GM10248 (cell line): ENCODE results near the gene POU6F2.

Experiments
- CTCF ChIA-PET: fragments of 300-600 bp; sonication (Branson Sonifier 250); formaldehyde crosslinking; extraction: SDS; loops from one replicate; lab custom pipeline; 2021; ENCODE audit warnings: antibody characterized with exemption; lab: Yijun Ruan, JAX
- POLR2A ChIA-PET: fragments of 350-650 bp; sonication (Branson Sonifier 250); formaldehyde crosslinking; extraction: SDS; loops from one replicate; lab custom pipeline; 2020; ENCODE audit warnings: antibody characterized with exemption; lab: Yijun Ruan, JAX
- DNase-seq: peaks from one replicate; pipeline ENCODE4 v3.0.0; 2012; ENCODE audit errors: extremely low spot score
- CTCF ChIP-seq: IDR thresholded peaks from 2 replicates; pipeline ENCODE4 v1.5.1; 2012; ENCODE audit warnings: mild to moderate bottlenecking, low read depth; ENCODE audit errors: extremely low read depth, missing control alignments, control extremely low read depth

POU6F2 gene

GRCh38 chr7:39091774-39092173 lies 114.1 kb downstream of the POU6F2 start:
- no peak for TF ChIP-seq CTCF

GRCh38 chr7:39094731-39095130 lies 117.0 kb downstream of the POU6F2 start:
- ChIA-PET POLR2A (no interaction called here), CTCF (interaction anchor here (0.9 kb wide), 1 partner anchor 12 kb away, joined by 4 read pairs; no protein-coding TSS in a partner anchor)
- TF ChIP-seq CTCF = no peak
- DNase-seq = no peak

More at GRCh38 chr7:39091774-39092173, 114.1 kb downstream of the POU6F2 start:
- POLR2A ChIA-PET = no interaction called here
- DNase-seq = no peak
- CTCF ChIA-PET = interaction anchor here (1.8 to 2.1 kb wide), 2 partner anchors 14 to 18 kb away, joined by 5 to 7 read pairs; no protein-coding TSS in a partner anchor

DNA sequence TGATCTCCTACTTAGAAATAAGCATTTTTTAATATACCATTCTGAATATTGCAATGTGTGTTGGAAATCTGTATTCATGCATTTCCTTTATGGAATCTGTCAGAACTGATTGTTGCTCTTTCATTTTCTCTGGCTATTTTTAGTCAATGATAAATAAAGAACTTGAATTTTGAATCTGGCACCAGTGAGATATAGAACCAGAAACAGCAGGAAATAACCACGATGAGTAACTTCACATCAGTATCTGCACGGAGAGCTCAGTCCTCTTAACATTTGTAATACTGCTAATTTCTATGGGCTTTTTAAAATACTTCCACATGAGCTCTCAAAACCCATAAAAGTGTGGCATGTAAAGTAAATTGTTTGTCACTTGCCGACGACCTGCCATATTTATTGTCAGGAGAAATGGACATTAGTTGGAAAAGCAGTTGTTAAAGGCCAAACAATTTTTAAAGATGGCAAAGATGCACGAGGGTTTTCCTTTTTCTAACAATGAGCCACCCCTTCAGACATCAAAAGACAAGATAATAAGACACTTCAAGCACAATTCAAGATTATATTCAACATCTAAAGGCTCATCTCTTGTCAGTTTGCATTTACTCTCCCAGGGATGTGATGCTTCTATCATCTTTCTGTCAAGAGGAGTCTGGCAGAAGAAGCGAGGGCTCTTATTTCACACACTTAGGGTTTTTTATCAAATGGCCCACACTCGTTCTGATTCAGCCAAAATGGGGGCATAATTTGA lies 118.3 kb downstream of the POU6F2 start:
- TF ChIP-seq CTCF = no peak
- DNase-seq = no peak
- POLR2A ChIA-PET = no interaction called here
- CTCF ChIA-PET = interaction anchor here (1.2 kb wide), 1 partner anchor 11 kb away, joined by 3 read pairs; no protein-coding TSS in a partner anchor

DNA sequence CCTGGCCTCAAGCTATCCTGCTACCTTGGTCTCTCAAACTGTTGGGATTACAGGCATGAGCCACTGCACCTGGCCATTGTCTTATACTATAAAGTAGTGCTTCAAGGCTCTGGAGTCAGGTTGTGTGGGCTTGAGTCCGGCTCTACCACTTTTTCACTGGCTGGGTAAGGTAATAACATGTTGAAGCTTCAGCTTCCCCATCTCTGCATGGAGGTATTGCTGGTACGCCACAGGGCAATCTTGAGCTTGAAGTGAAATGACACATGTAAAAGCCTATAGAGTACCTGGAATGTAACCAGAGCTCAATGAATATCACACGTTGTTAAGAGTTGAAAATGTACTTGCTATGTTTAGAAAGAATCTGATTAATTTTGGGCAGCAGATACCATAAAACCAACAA lies 120.8 kb downstream of the POU6F2 start:
- no peak for DNase-seq
- no peak for TF ChIP-seq CTCF
- ChIA-PET POLR2A (no interaction called here), CTCF (interaction anchor here (1.2 to 1.4 kb wide), 2 partner anchors 13 to 16 kb away, joined by 3 to 4 read pairs; no protein-coding TSS in a partner anchor)

DNA sequence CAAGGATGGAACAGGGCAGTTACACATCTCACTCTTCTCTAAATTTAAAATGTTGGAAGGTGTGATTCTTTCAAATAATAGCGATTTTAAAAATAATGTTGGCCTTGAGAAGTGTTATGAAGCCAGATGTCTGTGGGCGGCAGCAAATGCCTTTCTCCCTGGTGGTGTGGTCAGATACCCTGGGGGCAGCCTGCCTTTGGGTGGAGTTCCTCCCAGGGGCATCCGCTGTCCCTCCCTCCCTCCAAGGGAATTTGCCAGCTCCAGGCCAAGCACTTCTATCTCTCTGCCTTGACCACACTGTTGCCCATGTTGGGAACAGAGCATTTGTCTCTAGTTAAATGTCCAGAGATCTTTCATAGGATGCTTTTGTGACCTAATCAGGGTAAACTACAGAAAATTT lies 121.4 kb downstream of the POU6F2 start:
- TF ChIP-seq CTCF = no peak
- no peak for DNase-seq
- ChIA-PET CTCF (interaction anchor here (1.2 to 1.4 kb wide), 2 partner anchors 13 to 17 kb away, joined by 3 to 4 read pairs; no protein-coding TSS in a partner anchor), POLR2A (no interaction called here)

GRCh38 chr7:39100270-39100669 lies 122.6 kb downstream of the POU6F2 start:
- ChIA-PET CTCF (interaction anchor here (1.4 kb wide), 1 partner anchor 12 kb away, joined by 4 read pairs; no protein-coding TSS in a partner anchor), POLR2A (no interaction called here)
- no peak for DNase-seq
- no peak for TF ChIP-seq CTCF
